ENCODE results near the gene DCAF17. TPM values are rescaled to one million over a fixed set of nuclear protein-coding genes. Genes with fewer than 3 reads are reported as not detected.

Gene DCAF17
- total RNA-seq, 1 experiment from 2014 or later = 28.2 TPM

Small RNA genes within 50 kb of the gene (small RNA-seq; reads per million reads assigned to genes)
- 0 reads per million in 2 experiments for gene AC007969.2

Other genes with a start within 250 kb of the DCAF17 start
- gene METTL8, start 236 bp upstream of the DCAF17 start, total RNA-seq (2014; rRNA removed; shearing (Covaris generic)) = 34.3 and 35.2 TPM in 2 replicates
- 58.1 and 62.2 TPM in 2 replicates for gene CYBRD1, start 88.2 kb downstream of the DCAF17 start, total RNA-seq (2014; rRNA removed; shearing (Covaris generic))

Measured in NCI-H460 (cell line).